Activated CD4-positive, alpha-beta T cell treated with anti-CD3 and anti-CD28 coated beads, Interleukin-2, amount 50 U/mL, for 1 hour (primary cell): ENCODE data around the gene OR8S1.

Experiments used
- DNase-seq: peaks from one replicate; pipeline ENCODE4 v3.0.0-alpha.2; 2020

Gene OR8S1

GRCh38 chr12:48557919-48558318 lies 32.5 kb downstream of the OR8S1 start:
- DNase-seq, result no peak

- no peak for DNase-seq
Measured at GRCh38 chr12:48567731-48568130, 42.3 kb downstream of the OR8S1 start.

GRCh38 chr12:48569946-48570345 lies 44.5 kb downstream of the OR8S1 start, which contains the start of gene LALBA:
Gene LALBA, minus strand, starts transcription at chr12:48570046. Its CDS starts 26 bp downstream, at chr12:48570020.
- DNase-seq, result no peak

- no peak for DNase-seq
Measured at GRCh38 chr12:48572326-48572725, 46.9 kb downstream of the OR8S1 start.
